Dedifferentiated amniotic fluid mesenchymal stem cell (primary cell): Measurements from ENCODE around the gene SLC39A11.
A peak's percentile ranks its signal among the peaks of the same experiment; 100 is the strongest.
"Not testable (repeated sequence)": the region's sequence is repeated elsewhere in the genome, so short reads cannot be mapped to it uniquely, and the experiment has no call there.

ENCODE experiments used
- DNase-seq: peaks from one replicate; pipeline ENCODE4 v3.0.0-alpha.2; 2016; ENCODE audit errors: extremely low spot score

The SLC39A11 gene

GRCh38 chr17:72714357-72714966 is 378.0 kb downstream of the SLC39A11 start:
- DNase-seq: no peak

- no peak for DNase-seq
Observed at GRCh38 chr17:72713701-72714100, 378.8 kb downstream of the SLC39A11 start.

GRCh38 chr17:72711521-72712310 is 380.8 kb downstream of the SLC39A11 start:
- DNase-seq: no peak

GRCh38 chr17:72710834-72711233 is 381.7 kb downstream of the SLC39A11 start:
- no peak for DNase-seq

- DNase-seq: no peak
Observed at GRCh38 chr17:72710202-72710601, 382.3 kb downstream of the SLC39A11 start.

DNA sequence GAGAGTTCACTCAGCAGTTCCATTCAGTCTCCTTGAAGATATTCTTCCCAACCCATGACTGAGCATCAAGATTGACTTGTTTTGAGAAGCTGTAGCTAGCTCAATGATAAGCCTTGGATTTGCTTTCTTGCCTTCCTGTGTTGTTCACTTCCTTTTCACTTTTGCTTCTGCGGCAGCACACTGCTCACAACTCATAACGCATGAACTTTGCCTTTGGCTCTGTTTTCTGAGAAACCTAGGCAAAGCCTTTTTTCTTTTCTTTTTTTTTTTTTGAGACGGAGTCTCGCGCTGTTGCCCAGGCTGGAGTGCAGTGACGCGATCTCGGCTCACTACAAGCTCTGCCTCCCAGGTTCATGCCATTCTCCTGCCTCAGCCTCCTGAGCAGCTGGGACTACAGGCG is 383.8 kb downstream of the SLC39A11 start:
- DNase-seq: not testable (repeated sequence)

- no peak for DNase-seq
Observed at GRCh38 chr17:72707881-72708280, 384.6 kb downstream of the SLC39A11 start.

DNA sequence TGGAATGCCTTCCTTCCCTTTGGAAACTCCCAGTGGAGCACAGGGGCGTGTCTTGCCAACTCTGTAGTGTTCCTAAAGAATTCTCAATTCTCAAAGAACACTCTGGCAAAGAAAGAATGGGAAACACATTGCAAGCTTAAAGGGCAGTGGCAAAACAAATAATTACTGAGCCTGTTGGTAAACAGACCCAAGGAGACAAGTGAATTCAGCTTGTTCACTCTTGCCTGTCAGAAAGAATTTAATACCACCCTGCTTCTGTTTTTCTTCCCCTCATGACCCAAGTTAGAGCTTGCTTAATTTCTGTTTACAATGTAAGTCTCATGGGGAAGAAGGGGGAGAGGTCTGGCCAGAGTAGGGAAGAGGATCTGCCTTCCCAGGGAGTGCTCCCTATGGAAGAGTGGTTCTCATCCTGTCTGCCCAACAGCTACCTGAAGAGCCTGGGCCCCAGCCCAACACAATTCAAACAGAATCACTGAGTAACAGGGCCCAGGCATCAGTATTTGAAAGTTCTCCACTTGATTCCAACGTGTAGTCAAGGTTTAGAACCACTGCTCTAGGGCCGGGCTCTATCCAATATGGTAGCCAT is 386.0 kb downstream of the SLC39A11 start:
- DNase-seq: no peak

GRCh38 chr17:72705905-72706395 is 386.5 kb downstream of the SLC39A11 start:
- DNase-seq: no peak

GRCh38 chr17:72702998-72703397 is 389.5 kb downstream of the SLC39A11 start:
- no peak for DNase-seq

DNA sequence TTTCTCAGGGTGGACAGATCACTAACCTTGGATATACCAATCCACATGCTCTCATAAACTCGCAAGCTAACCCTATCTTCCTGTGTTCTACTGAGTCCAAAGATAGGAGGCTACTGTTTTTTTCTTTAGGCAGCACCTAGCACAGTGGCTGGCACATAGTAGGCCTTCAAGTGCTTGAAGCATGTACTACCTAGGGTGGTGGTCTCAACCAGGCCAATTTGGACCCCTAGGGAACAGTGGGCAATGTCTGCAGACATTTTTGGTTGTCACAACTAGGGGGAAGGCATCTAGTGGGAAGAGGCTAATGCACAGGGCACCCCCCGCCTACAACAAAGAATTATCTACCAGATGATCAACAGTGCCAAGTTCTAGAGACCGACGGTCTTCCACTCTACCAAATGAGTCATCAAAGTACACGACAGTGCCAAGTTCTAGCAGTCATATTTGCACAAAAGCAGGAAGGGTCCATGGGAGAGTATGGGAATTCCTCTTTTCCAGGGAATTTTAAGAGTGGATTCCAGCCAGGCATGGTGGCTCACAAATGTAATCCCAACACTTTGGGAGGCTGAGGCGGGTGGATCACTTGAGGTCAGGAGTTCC is 390.3 kb downstream of the SLC39A11 start:
- no peak for DNase-seq

DNA sequence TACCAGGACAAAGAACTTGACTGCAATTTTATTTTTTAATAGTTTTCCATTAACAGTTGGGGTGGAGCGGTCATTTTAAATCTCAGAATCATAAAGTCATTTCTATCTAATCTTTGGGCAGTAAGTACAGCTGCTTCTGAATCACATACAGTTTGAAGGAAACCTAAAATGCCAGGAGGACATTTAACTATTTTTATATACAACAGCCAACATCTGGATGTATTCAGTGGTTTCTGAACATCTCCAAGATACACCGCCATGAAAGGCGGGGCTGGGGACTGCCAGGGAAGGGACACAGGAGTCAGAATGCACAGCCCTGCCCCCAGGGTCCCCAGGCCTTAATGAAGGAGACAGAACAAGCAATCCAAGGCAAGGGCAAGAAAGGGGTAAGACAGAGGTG is 392.3 kb downstream of the SLC39A11 start:
- no peak for DNase-seq

GRCh38 chr17:72699545-72699944 is 392.9 kb downstream of the SLC39A11 start:
- DNase-seq: peak; percentile 29

DNA sequence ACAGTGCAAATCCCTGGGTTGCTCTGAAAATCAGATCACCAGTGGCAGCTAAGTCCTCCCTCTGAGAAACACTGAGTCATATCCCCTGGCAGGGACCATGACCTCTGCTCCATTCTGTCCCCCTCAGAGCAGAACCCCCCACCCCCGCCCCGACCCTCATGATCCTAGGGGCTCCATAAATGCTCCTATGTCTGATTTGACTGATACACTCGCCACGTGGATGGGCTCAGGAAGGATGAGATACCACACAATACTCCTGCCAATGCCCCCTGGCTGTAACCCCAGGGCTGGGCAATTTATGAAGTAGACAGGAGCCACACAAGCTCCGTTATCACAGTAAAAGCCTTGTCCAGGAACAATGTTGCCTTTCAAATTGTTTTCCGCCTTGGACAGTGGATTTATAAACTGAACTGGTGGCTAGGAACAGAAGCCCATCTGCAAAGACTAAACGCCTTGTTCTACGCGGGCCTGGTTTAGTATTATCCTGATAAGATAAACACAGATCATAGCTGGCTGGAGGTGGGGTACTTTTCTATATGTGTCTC is 394.8 kb downstream of the SLC39A11 start:
- no peak for DNase-seq

GRCh38 chr17:72696721-72697120 is 395.8 kb downstream of the SLC39A11 start:
- no peak for DNase-seq

GRCh38 chr17:72696156-72696555 is 396.3 kb downstream of the SLC39A11 start:
- no peak for DNase-seq

- DNase-seq: no peak
Observed at GRCh38 chr17:72693956-72694355, 398.5 kb downstream of the SLC39A11 start.

DNA sequence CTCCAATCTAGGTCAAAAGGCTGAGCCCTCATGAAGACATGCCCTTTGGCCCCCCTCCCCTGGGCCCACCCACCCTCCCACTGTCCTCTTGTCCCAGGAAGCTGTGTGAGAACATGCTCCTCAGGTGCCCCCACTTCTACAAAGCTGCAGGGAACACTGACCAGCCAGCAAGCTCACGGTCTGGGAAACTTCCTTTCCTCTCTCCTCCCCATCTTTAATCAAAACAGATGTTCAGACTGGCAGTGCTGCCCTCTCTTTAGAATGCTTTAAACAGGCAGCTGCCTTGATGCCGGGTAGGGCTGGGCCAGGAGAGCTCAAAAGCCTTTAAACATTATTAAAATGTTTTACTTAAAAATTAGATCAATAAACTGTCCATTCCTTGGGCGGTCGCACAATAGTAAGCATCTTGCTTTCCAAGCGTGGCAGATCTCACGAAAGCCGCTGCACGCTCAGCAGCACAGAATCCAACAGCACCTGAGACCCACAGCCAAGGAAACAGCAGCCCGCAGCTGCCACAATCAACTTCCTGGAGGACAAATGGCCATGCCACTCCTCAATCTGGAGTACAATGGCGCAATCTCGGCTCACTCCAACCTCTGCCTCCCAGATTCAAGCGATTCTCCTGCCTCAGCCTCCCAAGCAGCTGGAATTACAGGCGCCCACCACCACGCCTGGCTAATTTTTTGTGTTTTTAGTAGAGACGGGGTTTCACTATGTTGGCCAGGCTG is 399.2 kb downstream of the SLC39A11 start:
- DNase-seq: no peak

GRCh38 chr17:72692676-72693075 is 399.8 kb downstream of the SLC39A11 start:
- DNase-seq: no peak

GRCh38 chr17:72691586-72691985 is 400.9 kb downstream of the SLC39A11 start:
- DNase-seq: no peak

DNA sequence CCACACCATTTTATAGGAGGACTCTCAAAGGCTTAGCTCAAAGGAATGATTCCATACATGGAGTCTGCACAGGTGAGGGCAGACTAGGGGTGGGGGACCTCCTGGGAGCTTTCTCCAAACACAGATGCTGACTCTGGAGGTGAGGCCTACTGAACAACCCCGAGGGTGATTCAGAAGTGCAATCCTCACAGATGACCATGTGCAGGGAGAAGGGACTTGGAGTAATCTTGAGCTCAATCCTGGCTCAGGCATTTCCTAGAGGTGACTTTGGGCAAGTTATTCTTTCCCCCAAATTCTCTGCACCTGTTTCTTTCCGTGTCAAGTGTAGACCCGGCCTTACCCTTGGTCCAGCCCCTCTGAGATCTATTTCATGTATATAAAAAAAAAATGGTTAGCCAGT is 401.5 kb downstream of the SLC39A11 start:
- no peak for DNase-seq

GRCh38 chr17:72687886-72688285 is 404.6 kb downstream of the SLC39A11 start:
- no peak for DNase-seq
